OCI-LY7 (cell line): ENCODE results near the gene NRN1L. TPM values are rescaled to one million over a fixed set of nuclear protein-coding genes. Genes with fewer than 3 reads are reported as not detected.
A peak's percentile ranks its signal among the peaks of the same experiment; 100 is the strongest.

Source experiments
- BruUV-seq: library from RNA; stranded (reverse); fragments of 400-500 nt; replicated peaks from 2 replicates; lab custom pipeline; 2021; lab: Mats Ljungman, UMichigan
- CTCF ChIA-PET: fragments of 300-600 bp; sonication (Branson Sonifier 250); formaldehyde crosslinking; loops from one replicate; lab custom pipeline; 2022; ENCODE audit warnings: antibody characterized with exemption; ENCODE audit not compliant: unreplicated experiment; lab: Charles Lee
- POLR2A ChIA-PET: fragments of 300-600 bp; sonication (Branson Sonifier 250); formaldehyde crosslinking; loops from one replicate; lab custom pipeline; 2022; ENCODE audit warnings: antibody characterized with exemption; lab: Charles Lee
- DNase-seq: peaks from one replicate; pipeline ENCODE4 v3.0.0-alpha.2; 2015; ENCODE audit warnings: low spot score
- H2AFZ ChIP-seq: fragments of 200-600 bp; sonication (generic), shearing (Covaris generic); 2 replicates; pipeline ENCODE4 v1.6.1; 2014; ENCODE audit warnings: mild to moderate bottlenecking, antibody characterized with exemption, low read length, moderate library complexity
- H3K27ac ChIP-seq: fragments of 200-600 bp; sonication (generic); 2 replicates; pipeline ENCODE4 v1.5.1; 2014; ENCODE audit warnings: mixed run types, low read depth, mild to moderate bottlenecking, moderate library complexity, low read length, inconsistent platforms; ENCODE audit not compliant: poor library complexity, severe bottlenecking
- H3K36me3 ChIP-seq: fragments of 200-600 bp; sonication (generic); 2 replicates; pipeline ENCODE4 v1.6.1; 2014; ENCODE audit warnings: mild to moderate bottlenecking, antibody characterized with exemption, low read length, moderate library complexity, mixed read lengths; ENCODE audit not compliant: insufficient read depth
- H3K4me1 ChIP-seq: fragments of 200-600 bp; sonication (generic); 2 replicates; pipeline ENCODE4 v1.5.1; 2014; ENCODE audit warnings: mild to moderate bottlenecking, low read length; ENCODE audit not compliant: insufficient read depth, poor library complexity, severe bottlenecking
- H3K4me2 ChIP-seq: fragments of 200-600 bp; sonication (generic); 2 replicates; pipeline ENCODE4 v1.6.1; 2014; ENCODE audit warnings: mild to moderate bottlenecking, low read length
- H3K4me3 ChIP-seq: fragments of 200-600 bp; sonication (generic); 2 replicates; pipeline ENCODE4 v1.5.1; 2014; ENCODE audit warnings: mild to moderate bottlenecking, low read depth, low read length; ENCODE audit not compliant: poor library complexity, severe bottlenecking
- H3K79me2 ChIP-seq: fragments of 200-600 bp; sonication (generic); 2 replicates; pipeline ENCODE4 v1.6.1; 2016; ENCODE audit warnings: low read depth, mild to moderate bottlenecking, low read length, moderate library complexity, mixed read lengths; ENCODE audit not compliant: insufficient read depth
- H3K9me2 ChIP-seq: fragments of 200-600 bp; sonication (generic); 2 replicates; pipeline ENCODE4 v1.6.1; 2016; ENCODE audit warnings: mild to moderate bottlenecking, low read length, mixed read lengths; ENCODE audit not compliant: insufficient read depth
- H3K9me3 ChIP-seq: fragments of 200-600 bp; sonication (generic); 2 replicates; pipeline ENCODE4 v1.6.1; 2014; ENCODE audit warnings: mild to moderate bottlenecking, mixed run types, low read length, mixed read lengths
- H4K20me1 ChIP-seq: fragments of 200-600 bp; sonication (generic); 2 replicates; pipeline ENCODE4 v1.6.1; 2014; ENCODE audit warnings: mild to moderate bottlenecking, antibody characterized with exemption, low read length, moderate library complexity, mixed read lengths; ENCODE audit not compliant: insufficient read depth
- CTCF ChIP-seq: fragments of 200-600 bp; sonication (generic); conservative IDR thresholded peaks from 2 replicates; pipeline ENCODE4 v1.5.1; 2014; ENCODE audit warnings: mild to moderate bottlenecking, antibody characterized with exemption, low read length, moderate library complexity, mixed read lengths
- EZH2phosphoT487 ChIP-seq: fragments of 200-600 bp; sonication (generic); IDR thresholded peaks from 2 replicates; pipeline ENCODE4 v1.6.1; 2018; ENCODE audit warnings: low read depth, borderline replicate concordance, mild to moderate bottlenecking, mixed run types, antibody characterized with exemption, low read length, moderate library complexity, mixed read lengths
- intact Hi-C: fragments of 100-400 bp; cut with micrococcal nuclease; formaldehyde crosslinking; loops from one replicate; pipeline ENCODE4 v1.10.0; 2022; ENCODE audit not compliant: unreplicated experiment
- total RNA-seq, 2 experiments: library from RNA; depleted of rRNA in 1 of 2; stranded (reverse); fragments of >200 nt in 1 of 2; shearing (Covaris generic) in 1 of 2; gene quantifications; 2 replicates each; pipeline ENCODE4 v1.2.3, GENCODE V29; 2014 to 2022

NRN1L gene
- total RNA-seq, 2 experiments from 2014 or later, result 0.66 to 0.80 TPM

GRCh38 chr16:67844497-67844896 is 40.2 kb upstream of the NRN1L start:
- peaks cover 45% of the 10 kb centered on the region for H3K4me1 ChIP-seq
- POLR2A ChIA-PET, result interaction anchor here (0.6 to 1.2 kb wide), 7 partner anchors 8 to 1492 kb away, joined by 3 to 6 read pairs (median 3); no protein-coding TSS in a partner anchor
- DNase-seq, result peak; percentile 23

DNA sequence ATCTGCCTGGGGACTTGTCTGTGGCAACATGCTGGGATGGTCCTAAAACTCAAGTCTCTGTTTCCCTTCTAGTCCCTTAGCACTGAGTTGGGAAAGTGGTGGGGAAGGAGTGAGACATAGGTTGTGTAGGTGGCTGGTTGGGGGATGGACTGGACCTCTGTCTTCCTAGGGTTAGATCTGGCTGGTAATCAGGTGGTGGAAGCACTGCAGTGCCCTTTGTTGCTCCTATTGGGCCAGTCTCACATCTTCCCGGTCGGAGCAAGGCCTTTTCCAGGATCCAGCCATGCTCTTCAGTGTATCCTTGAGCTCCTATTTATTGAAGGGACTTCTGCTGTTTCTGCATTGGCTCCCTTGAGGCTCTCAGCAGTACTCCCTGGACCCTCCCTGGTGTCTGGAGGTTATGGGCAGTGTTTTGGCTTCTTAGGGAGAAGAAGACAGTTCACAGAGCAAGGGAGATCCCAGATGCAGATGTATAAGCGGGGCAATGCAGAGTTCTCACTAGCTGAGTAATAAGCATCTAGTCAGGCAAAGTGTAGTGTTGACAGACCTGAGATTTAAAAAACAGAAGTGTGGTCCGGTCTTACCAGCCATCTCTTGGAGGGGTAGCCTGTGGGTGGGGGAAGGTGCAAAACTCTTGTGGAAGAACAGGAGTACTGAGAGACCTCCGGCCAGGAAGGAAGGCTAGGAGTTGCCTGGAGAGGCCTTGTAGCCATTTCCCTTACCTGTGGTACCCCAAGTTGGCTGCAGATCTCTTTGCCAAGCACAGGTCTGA is 39.2 kb upstream of the NRN1L start:
- H3K27ac ChIP-seq, result peak overlapping the region; percentile 80
- peak overlapping the region; percentile 98 for H3K4me2 ChIP-seq
- H3K36me3 ChIP-seq, result peaks cover 21% of the 10 kb centered on the region
- no peaks in the 10 kb centered on the region for H3K9me2 ChIP-seq
- peaks cover 70% of the 10 kb centered on the region for H3K79me2 ChIP-seq
- H3K4me1 ChIP-seq, result peaks cover 45% of the 10 kb centered on the region
- H3K9me3 ChIP-seq, result no peaks in the 10 kb centered on the region
- peak overlapping the region; percentile 99 for H3K4me3 ChIP-seq
- CTCF ChIA-PET, result interaction anchor here (1.2 to 1.4 kb wide), 2 partner anchors 12 to 29 kb away, joined by 4 to 5 read pairs; no protein-coding TSS in a partner anchor
- no TSS peak for BruUV-seq
- H4K20me1 ChIP-seq, result peaks cover 16% of the 10 kb centered on the region; the same call in 1 of the 2 replicates
- intact Hi-C loops, result loop anchor here (1.0 kb wide), 2 partner anchors 27 to 324 kb away; no protein-coding TSS in a partner anchor
- DNase-seq, result peak; percentile 31
- TF ChIP-seq CTCF, result no peak
- POLR2A ChIA-PET, result interaction anchor here (0.6 to 1.4 kb wide), 7 partner anchors 11 to 1022 kb away, joined by 3 to 7 read pairs (median 3); partner anchors contain the start of genes RANBP10 and TSNAXIP1
- no peak overlapping the region; the same call in 1 of the 2 replicates for H2AFZ ChIP-seq

More at GRCh38 chr16:67844497-67844896, 40.2 kb upstream of the NRN1L start:
- no peak for TF ChIP-seq EZH2phosphoT487
- TF ChIP-seq CTCF, result no peak
- H3K36me3 ChIP-seq, result peaks cover 14% of the 10 kb centered on the region
- no TSS peak for BruUV-seq
- CTCF ChIA-PET, result interaction anchor here (0.6 kb wide), 1 partner anchor 24 kb away, joined by 5 read pairs; no protein-coding TSS in a partner anchor
- H3K79me2 ChIP-seq, result peaks cover 60% of the 10 kb centered on the region
- H2AFZ ChIP-seq, result no peak overlapping the region
- H3K27ac ChIP-seq, result no peak overlapping the region
- no peaks in the 10 kb centered on the region for H3K9me3 ChIP-seq
- H3K4me2 ChIP-seq, result peak overlapping the region; percentile 98
- intact Hi-C loops, result no loop called here
- H3K4me3 ChIP-seq, result peak overlapping the region; percentile 99
- H3K9me2 ChIP-seq, result no peaks in the 10 kb centered on the region
- H4K20me1 ChIP-seq, result peaks cover 16% of the 10 kb centered on the region; the same call in 1 of the 2 replicates
